Measurements from ENCODE around the gene ZC3H10. TPM values are rescaled to one million over a fixed set of nuclear protein-coding genes. Genes with fewer than 3 reads are reported as not detected.

ZC3H10 gene
- total and polyA plus RNA-seq, 4 donors: 1.3 to 5.2 (median 1.9) TPM

- no peaks in the 10 kb centered on the region for H3K9me3 ChIP-seq (ENCODE audit: control insufficient read depth in 4 of 4, low read length in 3 of 4)
- WGBS: 71% methylated on average over 3 of the region's 3 CpGs
- DNase-seq (ENCODE audit: low spot score): no peak
- no peak overlapping the region for H3K4me3 ChIP-seq (ENCODE audit: low read depth in 1 of 3, low read length in 3 of 3)
- TF ChIP-seq RXRA (IDR thresholded peaks at IDR 0.05) (peak; percentile 44 to 76), TAF1 (conservative IDR thresholded peaks at IDR 0.05) (no peak), YY1 (IDR thresholded peaks at IDR 0.05) (no peak), JUND (IDR thresholded peaks at IDR 0.05) (no peak), FOXA1 (IDR thresholded peaks at IDR 0.05) (no peak)
- H3K9ac ChIP-seq (ENCODE audit: low read depth in 1 of 2, low read length in 2 of 2): no peak overlapping the region
- H3K27me3 ChIP-seq (ENCODE audit: control insufficient read depth in 4 of 4, insufficient read depth in 4 of 4, low read length in 3 of 4): no peaks in the 10 kb centered on the region
- H3K4me1 ChIP-seq (ENCODE audit: control insufficient read depth in 4 of 4, insufficient read depth in 4 of 4, low read length in 3 of 4): peaks cover 0 to 8% (median under 1%) of the 10 kb centered on the region in 4 donors
- peaks cover 19 to 71% (median 58%) of the 10 kb centered on the region in 4 donors for H3K36me3 ChIP-seq (ENCODE audit: control insufficient read depth in 4 of 4, insufficient read depth in 3 of 4, low read depth in 1 of 4, low read length in 3 of 4)
- H3K27ac ChIP-seq (ENCODE audit: low read depth in 1 of 2, low read length in 2 of 2): no peak overlapping the region
Measured at GRCh38 chr12:56098592-56098991, 19.5 kb upstream of the ZC3H10 start.

DNA sequence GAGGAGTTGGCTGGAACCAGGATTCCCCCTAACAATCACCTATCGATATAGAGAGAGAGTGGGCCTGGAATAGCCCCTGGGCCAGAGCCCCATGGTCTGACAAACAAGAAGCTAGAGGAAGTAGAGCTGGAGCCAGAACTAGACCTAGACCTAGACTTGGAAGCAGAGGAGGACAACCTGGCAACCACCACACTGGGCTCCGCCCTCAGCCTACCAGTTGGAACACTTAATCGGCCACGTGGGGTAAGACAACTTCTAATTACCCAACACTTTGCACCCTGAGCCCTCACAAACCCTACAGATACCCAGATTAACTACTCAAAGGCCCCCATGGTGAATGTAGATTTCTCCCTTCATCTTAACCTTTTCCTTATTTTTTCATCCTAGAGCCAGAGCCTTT, 18.3 kb upstream of the ZC3H10 start:
- Histone ChIP-seq H3K36me3 (ENCODE audit: control insufficient read depth in 4 of 4, insufficient read depth in 3 of 4, low read depth in 1 of 4, low read length in 3 of 4) (peaks cover 19 to 63% (median 49%) of the 10 kb centered on the region in 4 donors), H3K4me1 (ENCODE audit: control insufficient read depth in 4 of 4, insufficient read depth in 4 of 4, low read length in 3 of 4) (peaks cover 0 to 11% (median 2%) of the 10 kb centered on the region in 4 donors), H3K27me3 (ENCODE audit: control insufficient read depth in 4 of 4, insufficient read depth in 4 of 4, low read length in 3 of 4) (no peaks in the 10 kb centered on the region), H3K9me3 (ENCODE audit: control insufficient read depth in 4 of 4, low read length in 3 of 4) (no peaks in the 10 kb centered on the region), H3K9ac (ENCODE audit: low read depth in 1 of 2, low read length in 2 of 2) (no peak overlapping the region), H3K27ac (ENCODE audit: low read depth in 1 of 2, low read length in 2 of 2) (no peak overlapping the region), H3K4me3 (ENCODE audit: low read depth in 1 of 3, low read length in 3 of 3) (no peak overlapping the region)
- TF ChIP-seq HNF4A (conservative IDR thresholded peaks at IDR 0.05) (no peak), SP1 (IDR thresholded peaks at IDR 0.05) (no peak)
- no peak for DNase-seq (ENCODE audit: low spot score)
- WGBS: 62% methylated on average over 4 of the region's 4 CpGs

- Histone ChIP-seq H3K9me3 (ENCODE audit: control insufficient read depth in 4 of 4, low read length in 3 of 4) (no peaks in the 10 kb centered on the region), H3K27me3 (ENCODE audit: control insufficient read depth in 4 of 4, insufficient read depth in 4 of 4, low read length in 3 of 4) (no peaks in the 10 kb centered on the region), H3K4me1 (ENCODE audit: control insufficient read depth in 4 of 4, insufficient read depth in 4 of 4, low read length in 3 of 4) (peaks cover 0 to 21% (median 11%) of the 10 kb centered on the region in 4 donors), H3K4me3 (ENCODE audit: low read depth in 1 of 3, low read length in 3 of 3) (no peak overlapping the region), H3K9ac (ENCODE audit: low read depth in 1 of 2, low read length in 2 of 2) (no peak overlapping the region), H3K27ac (ENCODE audit: low read depth in 1 of 2, low read length in 2 of 2) (no peak overlapping the region), H3K36me3 (ENCODE audit: control insufficient read depth in 4 of 4, insufficient read depth in 3 of 4, low read depth in 1 of 4, low read length in 3 of 4) (peaks cover 19 to 50% (median 38%) of the 10 kb centered on the region in 4 donors)
- TF ChIP-seq TAF1 (conservative IDR thresholded peaks at IDR 0.05) (no peak), YY1 (IDR thresholded peaks at IDR 0.05) (no peak), FOXA1 (IDR thresholded peaks at IDR 0.05) (no peak), FOXA2 (IDR thresholded peaks at IDR 0.05) (no peak), HNF4G (IDR thresholded peaks at IDR 0.05) (no peak), RAD21 (IDR thresholded peaks at IDR 0.05) (no peak)
- 89% methylated on average over 14 of the region's 14 CpGs for WGBS
- DNase-seq (ENCODE audit: low spot score): no peak
Measured at GRCh38 chr12:56101045-56101444, 17.0 kb upstream of the ZC3H10 start.

GRCh38 chr12:56102683-56103065, 15.4 kb upstream of the ZC3H10 start:
- no peak overlapping the region for H3K4me3 ChIP-seq (ENCODE audit: low read depth in 1 of 3, low read length in 3 of 3)
- TF ChIP-seq RAD21 (IDR thresholded peaks at IDR 0.05) (no peak), SP1 (IDR thresholded peaks at IDR 0.05) (no peak), TAF1 (conservative IDR thresholded peaks at IDR 0.05) (no peak), JUND (IDR thresholded peaks at IDR 0.05) (no peak), HNF4A (conservative IDR thresholded peaks at IDR 0.05) (no peak), GABPA (IDR thresholded peaks at IDR 0.05 in 1 of 2, conservative IDR thresholded peaks at IDR 0.05 in 1 of 2) (no peak), HNF4G (IDR thresholded peaks at IDR 0.05) (no peak), ZBTB33 (IDR thresholded peaks at IDR 0.05) (no peak), FOXA1 (IDR thresholded peaks at IDR 0.05) (no peak), YY1 (IDR thresholded peaks at IDR 0.05) (no peak), MAX (IDR thresholded peaks at IDR 0.05) (no peak), NR2F2 (IDR thresholded peaks at IDR 0.05) (no peak), EGR1 (IDR thresholded peaks at IDR 0.05; ENCODE audit: low read depth in 2 of 2) (no peak), RXRA (IDR thresholded peaks at IDR 0.05) (no peak)
- TF ChIP-seq, protein P1, sequence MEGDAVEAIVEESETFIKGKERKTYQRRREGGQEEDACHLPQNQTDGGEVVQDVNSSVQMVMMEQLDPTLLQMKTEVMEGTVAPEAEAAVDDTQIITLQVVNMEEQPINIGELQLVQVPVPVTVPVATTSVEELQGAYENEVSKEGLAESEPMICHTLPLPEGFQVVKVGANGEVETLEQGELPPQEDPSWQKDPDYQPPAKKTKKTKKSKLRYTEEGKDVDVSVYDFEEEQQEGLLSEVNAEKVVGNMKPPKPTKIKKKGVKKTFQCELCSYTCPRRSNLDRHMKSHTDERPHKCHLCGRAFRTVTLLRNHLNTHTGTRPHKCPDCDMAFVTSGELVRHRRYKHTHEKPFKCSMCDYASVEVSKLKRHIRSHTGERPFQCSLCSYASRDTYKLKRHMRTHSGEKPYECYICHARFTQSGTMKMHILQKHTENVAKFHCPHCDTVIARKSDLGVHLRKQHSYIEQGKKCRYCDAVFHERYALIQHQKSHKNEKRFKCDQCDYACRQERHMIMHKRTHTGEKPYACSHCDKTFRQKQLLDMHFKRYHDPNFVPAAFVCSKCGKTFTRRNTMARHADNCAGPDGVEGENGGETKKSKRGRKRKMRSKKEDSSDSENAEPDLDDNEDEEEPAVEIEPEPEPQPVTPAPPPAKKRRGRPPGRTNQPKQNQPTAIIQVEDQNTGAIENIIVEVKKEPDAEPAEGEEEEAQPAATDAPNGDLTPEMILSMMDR (IDR thresholded peaks at IDR 0.05; ENCODE audit: low read depth, low read length, missing input control): no peak
- TF ChIP-seq, protein P2, sequence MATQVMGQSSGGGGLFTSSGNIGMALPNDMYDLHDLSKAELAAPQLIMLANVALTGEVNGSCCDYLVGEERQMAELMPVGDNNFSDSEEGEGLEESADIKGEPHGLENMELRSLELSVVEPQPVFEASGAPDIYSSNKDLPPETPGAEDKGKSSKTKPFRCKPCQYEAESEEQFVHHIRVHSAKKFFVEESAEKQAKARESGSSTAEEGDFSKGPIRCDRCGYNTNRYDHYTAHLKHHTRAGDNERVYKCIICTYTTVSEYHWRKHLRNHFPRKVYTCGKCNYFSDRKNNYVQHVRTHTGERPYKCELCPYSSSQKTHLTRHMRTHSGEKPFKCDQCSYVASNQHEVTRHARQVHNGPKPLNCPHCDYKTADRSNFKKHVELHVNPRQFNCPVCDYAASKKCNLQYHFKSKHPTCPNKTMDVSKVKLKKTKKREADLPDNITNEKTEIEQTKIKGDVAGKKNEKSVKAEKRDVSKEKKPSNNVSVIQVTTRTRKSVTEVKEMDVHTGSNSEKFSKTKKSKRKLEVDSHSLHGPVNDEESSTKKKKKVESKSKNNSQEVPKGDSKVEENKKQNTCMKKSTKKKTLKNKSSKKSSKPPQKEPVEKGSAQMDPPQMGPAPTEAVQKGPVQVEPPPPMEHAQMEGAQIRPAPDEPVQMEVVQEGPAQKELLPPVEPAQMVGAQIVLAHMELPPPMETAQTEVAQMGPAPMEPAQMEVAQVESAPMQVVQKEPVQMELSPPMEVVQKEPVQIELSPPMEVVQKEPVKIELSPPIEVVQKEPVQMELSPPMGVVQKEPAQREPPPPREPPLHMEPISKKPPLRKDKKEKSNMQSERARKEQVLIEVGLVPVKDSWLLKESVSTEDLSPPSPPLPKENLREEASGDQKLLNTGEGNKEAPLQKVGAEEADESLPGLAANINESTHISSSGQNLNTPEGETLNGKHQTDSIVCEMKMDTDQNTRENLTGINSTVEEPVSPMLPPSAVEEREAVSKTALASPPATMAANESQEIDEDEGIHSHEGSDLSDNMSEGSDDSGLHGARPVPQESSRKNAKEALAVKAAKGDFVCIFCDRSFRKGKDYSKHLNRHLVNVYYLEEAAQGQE (IDR thresholded peaks at IDR 0.05): no peak

More at GRCh38 chr12:56102683-56103065, 15.4 kb upstream of the ZC3H10 start:
- no peak for DNase-seq (ENCODE audit: low spot score)
- Histone ChIP-seq H3K27me3 (ENCODE audit: control insufficient read depth in 4 of 4, insufficient read depth in 4 of 4, low read length in 3 of 4) (no peaks in the 10 kb centered on the region), H3K27ac (ENCODE audit: low read depth in 1 of 2, low read length in 2 of 2) (no peak overlapping the region), H3K9me3 (ENCODE audit: control insufficient read depth in 4 of 4, low read length in 3 of 4) (no peaks in the 10 kb centered on the region), H3K36me3 (ENCODE audit: control insufficient read depth in 4 of 4, insufficient read depth in 3 of 4, low read depth in 1 of 4, low read length in 3 of 4) (peaks cover 15 to 46% (median 37%) of the 10 kb centered on the region in 4 donors), H3K9ac (ENCODE audit: low read depth in 1 of 2, low read length in 2 of 2) (no peak overlapping the region), H3K4me1 (ENCODE audit: control insufficient read depth in 4 of 4, insufficient read depth in 4 of 4, low read length in 3 of 4) (peaks cover 0 to 24% (median 13%) of the 10 kb centered on the region in 4 donors)
- 81% methylated on average over 1 of the region's 1 CpG for WGBS

Measured in liver (tissue), 9 donors.